Measurements from ENCODE around the gene PTPRE.
"Not testable (repeated sequence)": the region's sequence is repeated elsewhere in the genome, so short reads cannot be mapped to it uniquely, and the experiment has no call there.

The PTPRE gene

GRCh38 chr10:127987467-127988380 lies 80.8 kb downstream of the PTPRE start:
- no peak overlapping the region for H3K4me2 ChIP-seq (ENCODE audit: low read length)
- no peak overlapping the region for H3K4me3 ChIP-seq (ENCODE audit: low read length)
- H4K20me1 ChIP-seq (ENCODE audit: control insufficient read depth, insufficient read depth, low read depth, low read length): no peaks in the 10 kb centered on the region
- H3F3A ChIP-seq (ENCODE audit: control insufficient read depth, insufficient read depth): no peaks in the 10 kb centered on the region
- H3K27ac ChIP-seq (ENCODE audit: low read depth, low read length): no peak overlapping the region
- no peaks in the 10 kb centered on the region for H3K79me2 ChIP-seq (ENCODE audit: control insufficient read depth, low read length)
- peaks cover 16% of the 10 kb centered on the region for H3K27me3 ChIP-seq (ENCODE audit: control insufficient read depth, low read length)
- no peaks in the 10 kb centered on the region for H3K4me1 ChIP-seq (ENCODE audit: control insufficient read depth, low read length)
- no peaks in the 10 kb centered on the region for H3K9me3 ChIP-seq (ENCODE audit: control insufficient read depth, insufficient read depth, low read length)
- TF ChIP-seq EZH2phosphoT487 (IDR thresholded peaks at IDR 0.05; ENCODE audit: borderline replicate concordance, low read length) (no peak), CTCF (IDR thresholded peaks at IDR 0.05; ENCODE audit: low read depth, low read length, poor library complexity, severe bottlenecking) (no peak)
- H3K9me2 ChIP-seq (replicated peaks; ENCODE audit: control insufficient read depth, low read length): no peaks in the 10 kb centered on the region
- H3K36me3 ChIP-seq (ENCODE audit: control insufficient read depth, low read length): no peaks in the 10 kb centered on the region

DNA sequence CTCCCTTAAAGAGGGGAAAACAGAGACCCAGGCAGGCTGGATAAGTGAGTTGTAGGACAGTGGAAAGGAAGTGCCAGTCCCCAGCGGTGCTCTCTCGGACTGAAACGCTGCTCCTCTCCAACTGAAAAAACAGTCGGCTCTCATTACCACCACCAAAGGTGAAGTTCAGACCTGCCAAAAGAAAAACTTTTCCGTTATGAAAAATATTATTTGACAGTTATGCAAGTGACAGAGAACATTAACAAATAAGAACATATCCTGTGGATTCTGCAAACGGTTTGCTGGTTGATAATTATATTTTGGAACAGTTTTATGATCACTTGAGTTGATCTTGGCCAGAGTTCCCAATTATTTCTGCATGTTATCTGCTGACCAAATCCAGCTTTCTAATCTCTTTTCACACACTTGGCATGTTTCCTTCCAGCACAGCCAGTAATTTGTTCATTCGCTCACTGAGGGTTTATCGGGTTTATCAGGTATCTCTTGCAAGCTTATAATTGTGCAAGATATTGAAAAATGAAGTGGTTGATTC lies 82.6 kb downstream of the PTPRE start:
- Histone ChIP-seq H3F3A (ENCODE audit: control insufficient read depth, insufficient read depth) (no peaks in the 10 kb centered on the region), H3K4me1 (ENCODE audit: control insufficient read depth, low read length) (no peaks in the 10 kb centered on the region), H3K27me3 (ENCODE audit: control insufficient read depth, low read length) (peaks cover 27% of the 10 kb centered on the region), H3K79me2 (ENCODE audit: control insufficient read depth, low read length) (no peaks in the 10 kb centered on the region), H4K20me1 (ENCODE audit: control insufficient read depth, insufficient read depth, low read depth, low read length) (no peaks in the 10 kb centered on the region), H3K36me3 (ENCODE audit: control insufficient read depth, low read length) (no peaks in the 10 kb centered on the region), H3K27ac (ENCODE audit: low read depth, low read length) (no peak overlapping the region), H3K4me3 (ENCODE audit: low read length) (no peak overlapping the region), H3K4me2 (ENCODE audit: low read length) (no peak overlapping the region), H3K9me2 (replicated peaks; ENCODE audit: control insufficient read depth, low read length) (no peaks in the 10 kb centered on the region), H3K9me3 (ENCODE audit: control insufficient read depth, insufficient read depth, low read length) (no peaks in the 10 kb centered on the region)
- TF ChIP-seq EZH2phosphoT487 (IDR thresholded peaks at IDR 0.05; ENCODE audit: borderline replicate concordance, low read length) (no peak), CTCF (IDR thresholded peaks at IDR 0.05; ENCODE audit: low read depth, low read length, poor library complexity, severe bottlenecking) (no peak)

- not testable (repeated sequence) for H3K9me2 ChIP-seq (replicated peaks; ENCODE audit: control insufficient read depth, low read length); H3K4me1 ChIP-seq (ENCODE audit: control insufficient read depth, low read length); H4K20me1 ChIP-seq (ENCODE audit: control insufficient read depth, insufficient read depth, low read depth, low read length); H3F3A ChIP-seq (ENCODE audit: control insufficient read depth, insufficient read depth); H3K4me2 ChIP-seq (ENCODE audit: low read length); H3K4me3 ChIP-seq (ENCODE audit: low read length); H3K27ac ChIP-seq (ENCODE audit: low read depth, low read length); H3K9me3 ChIP-seq (ENCODE audit: control insufficient read depth, insufficient read depth, low read length); H3K79me2 ChIP-seq (ENCODE audit: control insufficient read depth, low read length); H3K36me3 ChIP-seq (ENCODE audit: control insufficient read depth, low read length)
- H3K27me3 ChIP-seq (ENCODE audit: control insufficient read depth, low read length): peaks cover 29% of the 10 kb centered on the region
These were observed 83.4 kb downstream of the PTPRE start for GRCh38 chr10:127990132-127990788.
